Measurements from ENCODE around the gene OAS1. TPM values are rescaled to one million over a fixed set of nuclear protein-coding genes. Genes with fewer than 3 reads are reported as not detected.

OAS1 gene
- total RNA-seq, 1 experiment from 2014 or later, result 10.2 TPM

DNA sequence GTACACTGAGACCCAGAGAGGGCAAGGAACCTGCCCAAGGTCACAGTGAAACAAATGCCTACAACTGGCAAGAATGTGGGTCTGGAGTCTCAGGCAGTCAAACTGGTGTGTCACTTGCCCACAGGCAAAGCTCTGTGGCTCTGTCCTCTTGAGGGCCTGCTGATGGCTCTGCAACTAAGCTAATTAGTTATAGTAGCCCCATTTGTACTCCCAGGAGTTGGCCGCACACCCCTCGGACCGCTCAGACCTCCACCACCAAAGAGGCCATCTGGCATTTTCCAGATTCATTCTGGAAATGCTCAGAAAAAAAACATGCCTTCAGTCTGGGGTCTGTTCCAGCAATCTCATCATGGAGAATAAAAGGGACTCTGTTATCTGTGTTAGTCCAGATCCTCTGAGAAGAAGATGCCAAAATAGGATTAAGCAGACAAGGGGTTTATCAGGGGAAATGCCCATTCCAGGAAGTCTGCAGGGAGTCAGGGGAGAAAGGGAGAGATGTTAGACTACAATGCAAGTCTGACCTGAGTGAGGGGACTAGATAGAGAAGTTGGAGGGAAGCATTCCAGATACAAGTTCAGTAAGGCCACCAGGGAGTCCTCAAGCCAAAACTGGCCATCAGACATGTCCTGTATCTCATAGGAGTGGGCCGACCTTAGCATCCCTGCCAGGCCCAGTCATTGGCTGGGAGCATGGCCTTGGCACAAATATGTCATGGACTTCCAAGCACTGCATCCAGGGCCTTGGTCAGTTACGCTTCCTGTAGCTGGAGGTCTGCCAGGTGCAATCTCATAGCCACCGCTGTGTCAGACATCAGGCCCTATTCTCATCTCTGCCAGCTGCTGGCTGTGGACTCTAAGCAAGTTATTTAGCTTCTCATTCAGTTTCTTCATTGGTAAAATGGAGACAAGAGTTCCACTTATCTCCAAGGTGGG lies 15.4 kb upstream of the OAS1 start:
- Histone ChIP-seq H3K79me2 (ENCODE audit: low read length) (no peaks in the 10 kb centered on the region), H3K9ac (ENCODE audit: low read length) (no peak overlapping the region), H3K9me3 (ENCODE audit: low read length) (no peaks in the 10 kb centered on the region), H3F3A (ENCODE audit: low read length, unreplicated experiment) (no peaks in the 10 kb centered on the region), H3K4me1 (ENCODE audit: insufficient read depth, low read length) (no peaks in the 10 kb centered on the region), H3K4me3 (ENCODE audit: low read length) (no peak overlapping the region), H3K27me3 (ENCODE audit: low read length) (peaks cover 24% of the 10 kb centered on the region), H3K9me2 (replicated peaks; ENCODE audit: low read length) (no peaks in the 10 kb centered on the region), H3K36me3 (ENCODE audit: low read depth, low read length) (no peaks in the 10 kb centered on the region), H3K4me2 (ENCODE audit: low read length) (no peak overlapping the region), H2AFZ (ENCODE audit: low read length) (no peak overlapping the region), H4K20me1 (ENCODE audit: low read length) (no peaks in the 10 kb centered on the region), H3K27ac (ENCODE audit: low read length) (no peak overlapping the region)
- TF ChIP-seq, protein P1, sequence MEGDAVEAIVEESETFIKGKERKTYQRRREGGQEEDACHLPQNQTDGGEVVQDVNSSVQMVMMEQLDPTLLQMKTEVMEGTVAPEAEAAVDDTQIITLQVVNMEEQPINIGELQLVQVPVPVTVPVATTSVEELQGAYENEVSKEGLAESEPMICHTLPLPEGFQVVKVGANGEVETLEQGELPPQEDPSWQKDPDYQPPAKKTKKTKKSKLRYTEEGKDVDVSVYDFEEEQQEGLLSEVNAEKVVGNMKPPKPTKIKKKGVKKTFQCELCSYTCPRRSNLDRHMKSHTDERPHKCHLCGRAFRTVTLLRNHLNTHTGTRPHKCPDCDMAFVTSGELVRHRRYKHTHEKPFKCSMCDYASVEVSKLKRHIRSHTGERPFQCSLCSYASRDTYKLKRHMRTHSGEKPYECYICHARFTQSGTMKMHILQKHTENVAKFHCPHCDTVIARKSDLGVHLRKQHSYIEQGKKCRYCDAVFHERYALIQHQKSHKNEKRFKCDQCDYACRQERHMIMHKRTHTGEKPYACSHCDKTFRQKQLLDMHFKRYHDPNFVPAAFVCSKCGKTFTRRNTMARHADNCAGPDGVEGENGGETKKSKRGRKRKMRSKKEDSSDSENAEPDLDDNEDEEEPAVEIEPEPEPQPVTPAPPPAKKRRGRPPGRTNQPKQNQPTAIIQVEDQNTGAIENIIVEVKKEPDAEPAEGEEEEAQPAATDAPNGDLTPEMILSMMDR (conservative IDR thresholded peaks at IDR 0.05; ENCODE audit: low read depth, low read length), result no peak
- TF ChIP-seq EZH2phosphoT487 (IDR thresholded peaks at IDR 0.05; ENCODE audit: borderline replicate concordance, low read length) (no peak), EZH2 (IDR thresholded peaks at IDR 0.05; ENCODE audit: low read length, unreplicated experiment) (no peak)
- DNase-seq (no peak), ATAC-seq (no peak)
- ChIA-PET POLR2A (ENCODE audit: unreplicated experiment) (no interaction called here), CTCF (no interaction called here)
- BruUV-seq (replicated peaks), result no TSS peak
- intact Hi-C loops (cut with micrococcal nuclease), result no loop called here

DNA sequence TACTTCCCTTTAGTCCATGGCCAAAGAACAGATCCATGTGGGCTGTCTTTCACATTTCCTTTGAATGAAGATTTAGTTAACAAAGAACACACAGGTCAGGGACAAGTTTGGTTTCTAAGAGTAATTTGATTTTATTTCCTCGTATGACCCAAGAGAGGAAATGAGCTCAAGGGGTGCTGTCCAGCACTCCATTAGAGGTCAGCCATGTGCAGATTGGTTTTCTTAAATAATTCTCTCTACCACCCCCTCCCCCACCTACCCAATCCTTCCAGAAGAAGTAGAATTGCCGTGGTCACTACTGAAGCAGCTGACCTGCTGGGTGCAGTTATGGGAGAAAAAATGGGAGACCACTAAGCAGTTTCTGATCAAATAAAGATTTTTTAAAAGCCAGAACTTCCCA lies 13.9 kb upstream of the OAS1 start:
- no peak overlapping the region for H3K4me2 ChIP-seq (ENCODE audit: low read length)
- no peak overlapping the region for H3K27ac ChIP-seq (ENCODE audit: low read length)
- no TSS peak for BruUV-seq (replicated peaks)
- CTCF ChIA-PET, result no interaction called here
- no peaks in the 10 kb centered on the region for H3F3A ChIP-seq (ENCODE audit: low read length, unreplicated experiment)
- DNase-seq, result no peak
- no peaks in the 10 kb centered on the region for H4K20me1 ChIP-seq (ENCODE audit: low read length)
- no peak overlapping the region for H3K9ac ChIP-seq (ENCODE audit: low read length)
- TF ChIP-seq EZH2phosphoT487 (IDR thresholded peaks at IDR 0.05; ENCODE audit: borderline replicate concordance, low read length), result no peak
- TF ChIP-seq EZH2 (IDR thresholded peaks at IDR 0.05; ENCODE audit: low read length, unreplicated experiment), result no peak
- TF ChIP-seq, protein P1 (conservative IDR thresholded peaks at IDR 0.05; ENCODE audit: low read depth, low read length), result no peak
- peaks cover 37% of the 10 kb centered on the region for H3K27me3 ChIP-seq (ENCODE audit: low read length)
- no peaks in the 10 kb centered on the region for H3K9me2 ChIP-seq (replicated peaks; ENCODE audit: low read length)
- H2AFZ ChIP-seq (ENCODE audit: low read length), result no peak overlapping the region
- intact Hi-C loops (cut with micrococcal nuclease), result no loop called here
- no peak overlapping the region for H3K4me3 ChIP-seq (ENCODE audit: low read length)
- no peaks in the 10 kb centered on the region for H3K36me3 ChIP-seq (ENCODE audit: low read depth, low read length)
- H3K9me3 ChIP-seq (ENCODE audit: low read length), result no peaks in the 10 kb centered on the region
- H3K4me1 ChIP-seq (ENCODE audit: insufficient read depth, low read length), result no peaks in the 10 kb centered on the region
- POLR2A ChIA-PET (ENCODE audit: unreplicated experiment), result no interaction called here
- no peak for ATAC-seq
- no peaks in the 10 kb centered on the region for H3K79me2 ChIP-seq (ENCODE audit: low read length)

DNA sequence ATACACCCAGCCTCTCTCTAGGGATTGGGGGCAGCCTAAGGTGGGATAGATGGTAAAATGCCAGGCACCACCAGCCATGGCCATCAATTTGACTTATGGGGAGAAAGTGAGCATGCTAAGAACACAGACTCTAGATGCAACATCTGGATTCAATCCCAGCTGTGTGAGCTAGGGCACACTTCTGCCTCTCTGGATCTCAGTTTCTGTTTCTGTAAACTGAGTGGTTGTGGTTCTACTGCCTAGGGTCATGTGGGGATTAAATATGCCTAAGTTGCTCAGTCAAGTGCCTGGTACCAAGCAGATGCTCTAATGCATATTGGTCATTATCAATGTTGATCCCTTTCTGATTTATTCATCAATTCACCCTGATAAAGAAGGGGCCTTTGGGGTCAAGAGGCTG lies 12.6 kb upstream of the OAS1 start:
- POLR2A ChIA-PET (ENCODE audit: unreplicated experiment), result no interaction called here
- no peak overlapping the region for H3K4me3 ChIP-seq (ENCODE audit: low read length)
- ATAC-seq (no peak), DNase-seq (no peak)
- intact Hi-C loops (cut with micrococcal nuclease), result no loop called here
- no peak overlapping the region for H3K9ac ChIP-seq (ENCODE audit: low read length)
- H3K27me3 ChIP-seq (ENCODE audit: low read length), result peaks cover 48% of the 10 kb centered on the region
- no peak overlapping the region for H2AFZ ChIP-seq (ENCODE audit: low read length)
- no peaks in the 10 kb centered on the region for H3K79me2 ChIP-seq (ENCODE audit: low read length)
- CTCF ChIA-PET, result no interaction called here
- H3K4me1 ChIP-seq (ENCODE audit: insufficient read depth, low read length), result no peaks in the 10 kb centered on the region
- no TSS peak for BruUV-seq (replicated peaks)
- no peak overlapping the region for H3K27ac ChIP-seq (ENCODE audit: low read length)
- H3F3A ChIP-seq (ENCODE audit: low read length, unreplicated experiment), result no peaks in the 10 kb centered on the region
- no peak overlapping the region for H3K4me2 ChIP-seq (ENCODE audit: low read length)
- no peaks in the 10 kb centered on the region for H3K36me3 ChIP-seq (ENCODE audit: low read depth, low read length)
- no peaks in the 10 kb centered on the region for H3K9me3 ChIP-seq (ENCODE audit: low read length)
- no peaks in the 10 kb centered on the region for H4K20me1 ChIP-seq (ENCODE audit: low read length)
- H3K9me2 ChIP-seq (replicated peaks; ENCODE audit: low read length), result no peaks in the 10 kb centered on the region
- TF ChIP-seq, protein P1 (conservative IDR thresholded peaks at IDR 0.05; ENCODE audit: low read depth, low read length), result no peak
- TF ChIP-seq EZH2 (IDR thresholded peaks at IDR 0.05; ENCODE audit: low read length, unreplicated experiment), result no peak
- no peak for TF ChIP-seq EZH2phosphoT487 (IDR thresholded peaks at IDR 0.05; ENCODE audit: borderline replicate concordance, low read length)

Measured in PC-3 (cell line).